OCI-LY1 (cell line): Measurements from ENCODE around the gene FNTB.

Source experiments
- H2AFZ ChIP-seq: fragments of 200-600 bp; sonication (generic), shearing (Covaris generic); 2 replicates; pipeline ENCODE4 v1.6.0; 2014; ENCODE audit warnings: antibody characterized with exemption, mild to moderate bottlenecking, low read length
- H3F3A ChIP-seq: fragments of 200-600 bp; sonication (generic), shearing (Covaris generic); 2 replicates; pipeline ENCODE4 v1.6.0; 2014; ENCODE audit warnings: mild to moderate bottlenecking, antibody characterized with exemption, low read length, moderate library complexity; ENCODE audit not compliant: insufficient read depth
- H3K27ac ChIP-seq: fragments of 200-600 bp; sonication (generic); 2 replicates; pipeline ENCODE4 v1.5.1; 2014; ENCODE audit warnings: low read length, mixed run types, mild to moderate bottlenecking, low read depth; ENCODE audit not compliant: poor library complexity, severe bottlenecking
- H3K27me3 ChIP-seq: fragments of 200-600 bp; sonication (generic); 2 replicates; pipeline ENCODE4 v1.6.0; 2014; ENCODE audit warnings: antibody characterized with exemption, mild to moderate bottlenecking, low read length, moderate library complexity; ENCODE audit not compliant: insufficient read depth
- H3K36me3 ChIP-seq: fragments of 200-600 bp; sonication (generic); 2 replicates; pipeline ENCODE4 v1.6.1; 2014; ENCODE audit warnings: mild to moderate bottlenecking, antibody characterized with exemption, low read length, moderate library complexity, mixed read lengths; ENCODE audit not compliant: insufficient read depth
- H3K4me1 ChIP-seq: fragments of 200-600 bp; sonication (generic); 2 replicates; pipeline ENCODE4 v1.5.1; 2014; ENCODE audit warnings: mild to moderate bottlenecking, low read length, moderate library complexity; ENCODE audit not compliant: insufficient read depth, severe bottlenecking
- H3K4me2 ChIP-seq: fragments of 200-600 bp; sonication (generic), shearing (Covaris generic); 2 replicates; pipeline ENCODE4 v1.6.1; 2014; ENCODE audit warnings: low read length
- H3K4me3 ChIP-seq: fragments of 200-600 bp; sonication (generic); 2 replicates; pipeline ENCODE4 v1.5.1; 2014; ENCODE audit warnings: low read length, low read depth, mild to moderate bottlenecking, mixed read lengths; ENCODE audit not compliant: poor library complexity, severe bottlenecking
- H3K79me2 ChIP-seq: fragments of 200-600 bp; shearing (Covaris generic); 2 replicates; pipeline ENCODE4 v1.6.1; 2016; ENCODE audit warnings: mixed run types, low read length, mixed read lengths; ENCODE audit not compliant: insufficient read depth
- H3K9ac ChIP-seq: fragments of 200-600 bp; sonication (generic), shearing (Covaris generic); 2 replicates; pipeline ENCODE4 v1.6.1; 2014; ENCODE audit warnings: mild to moderate bottlenecking, low read length, mixed read lengths
- H3K9me2 ChIP-seq: fragments of 200-600 bp; sonication (generic), shearing (Covaris generic); 2 replicates; pipeline ENCODE4 v1.6.1; 2014; ENCODE audit warnings: low read depth, mild to moderate bottlenecking, low read length, mixed read lengths
- H3K9me3 ChIP-seq: fragments of 200-600 bp; shearing (Covaris generic); 2 replicates; pipeline ENCODE4 v1.6.1; 2014; ENCODE audit warnings: low read length, mixed read lengths
- H4K20me1 ChIP-seq: fragments of 200-600 bp; sonication (generic), shearing (Covaris generic); 2 replicates; pipeline ENCODE4 v1.6.0; 2016; ENCODE audit warnings: mild to moderate bottlenecking, low read length; ENCODE audit not compliant: insufficient read depth
- EZH2 ChIP-seq: fragments of 200-600 bp; sonication (generic), shearing (Covaris generic); IDR thresholded peaks from 2 replicates; pipeline ENCODE4 v1.8.0; 2017; ENCODE audit warnings: borderline replicate concordance, mixed run types, mild to moderate bottlenecking, antibody characterized with exemption, low read length, moderate library complexity, mixed read lengths
- TF ChIP-seq, protein P1 (sequence below): fragments of 200-600 bp; sonication (generic), shearing (Covaris generic); IDR thresholded peaks from 2 replicates; pipeline ENCODE4 v1.5.1; 2017; ENCODE audit warnings: mild to moderate bottlenecking, antibody characterized with exemption, low read length, moderate library complexity, mixed read lengths

The FNTB gene

DNA sequence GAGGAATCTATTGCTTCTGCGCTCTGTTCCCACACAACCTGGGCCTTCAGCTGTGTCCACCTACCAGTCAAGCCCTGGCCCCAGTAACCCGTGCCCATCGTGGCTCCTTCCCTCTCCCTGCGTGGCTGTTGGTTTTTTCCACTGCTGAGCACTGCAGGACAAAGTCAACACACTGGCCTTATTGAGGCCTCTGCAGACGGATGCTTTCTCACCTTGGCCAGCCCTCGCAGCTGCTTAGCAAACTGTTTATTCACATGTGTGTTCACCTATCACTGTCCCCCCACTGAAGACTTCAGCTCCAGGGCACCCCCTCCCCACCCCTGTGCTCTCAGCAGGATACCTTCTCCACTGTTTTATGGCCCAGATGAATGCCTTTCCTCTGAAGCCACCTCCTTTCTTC lies 31.4 kb upstream of the FNTB start:
- no peak overlapping the region for H3K9ac ChIP-seq
- no peak overlapping the region for H2AFZ ChIP-seq
- no peaks in the 10 kb centered on the region for H3K27me3 ChIP-seq
- H4K20me1 ChIP-seq: no peaks in the 10 kb centered on the region
- no peaks in the 10 kb centered on the region for H3K9me2 ChIP-seq
- no peaks in the 10 kb centered on the region for H3K79me2 ChIP-seq
- H3K4me2 ChIP-seq: no peak overlapping the region
- H3K36me3 ChIP-seq: no peaks in the 10 kb centered on the region
- H3K4me1 ChIP-seq: no peaks in the 10 kb centered on the region
- H3K9me3 ChIP-seq: no peaks in the 10 kb centered on the region
- H3K27ac ChIP-seq: no peak overlapping the region
- no peak overlapping the region for H3K4me3 ChIP-seq
- H3F3A ChIP-seq: no peaks in the 10 kb centered on the region
- TF ChIP-seq EZH2: no peak
- TF ChIP-seq, protein P1, sequence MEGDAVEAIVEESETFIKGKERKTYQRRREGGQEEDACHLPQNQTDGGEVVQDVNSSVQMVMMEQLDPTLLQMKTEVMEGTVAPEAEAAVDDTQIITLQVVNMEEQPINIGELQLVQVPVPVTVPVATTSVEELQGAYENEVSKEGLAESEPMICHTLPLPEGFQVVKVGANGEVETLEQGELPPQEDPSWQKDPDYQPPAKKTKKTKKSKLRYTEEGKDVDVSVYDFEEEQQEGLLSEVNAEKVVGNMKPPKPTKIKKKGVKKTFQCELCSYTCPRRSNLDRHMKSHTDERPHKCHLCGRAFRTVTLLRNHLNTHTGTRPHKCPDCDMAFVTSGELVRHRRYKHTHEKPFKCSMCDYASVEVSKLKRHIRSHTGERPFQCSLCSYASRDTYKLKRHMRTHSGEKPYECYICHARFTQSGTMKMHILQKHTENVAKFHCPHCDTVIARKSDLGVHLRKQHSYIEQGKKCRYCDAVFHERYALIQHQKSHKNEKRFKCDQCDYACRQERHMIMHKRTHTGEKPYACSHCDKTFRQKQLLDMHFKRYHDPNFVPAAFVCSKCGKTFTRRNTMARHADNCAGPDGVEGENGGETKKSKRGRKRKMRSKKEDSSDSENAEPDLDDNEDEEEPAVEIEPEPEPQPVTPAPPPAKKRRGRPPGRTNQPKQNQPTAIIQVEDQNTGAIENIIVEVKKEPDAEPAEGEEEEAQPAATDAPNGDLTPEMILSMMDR: no peak

DNA sequence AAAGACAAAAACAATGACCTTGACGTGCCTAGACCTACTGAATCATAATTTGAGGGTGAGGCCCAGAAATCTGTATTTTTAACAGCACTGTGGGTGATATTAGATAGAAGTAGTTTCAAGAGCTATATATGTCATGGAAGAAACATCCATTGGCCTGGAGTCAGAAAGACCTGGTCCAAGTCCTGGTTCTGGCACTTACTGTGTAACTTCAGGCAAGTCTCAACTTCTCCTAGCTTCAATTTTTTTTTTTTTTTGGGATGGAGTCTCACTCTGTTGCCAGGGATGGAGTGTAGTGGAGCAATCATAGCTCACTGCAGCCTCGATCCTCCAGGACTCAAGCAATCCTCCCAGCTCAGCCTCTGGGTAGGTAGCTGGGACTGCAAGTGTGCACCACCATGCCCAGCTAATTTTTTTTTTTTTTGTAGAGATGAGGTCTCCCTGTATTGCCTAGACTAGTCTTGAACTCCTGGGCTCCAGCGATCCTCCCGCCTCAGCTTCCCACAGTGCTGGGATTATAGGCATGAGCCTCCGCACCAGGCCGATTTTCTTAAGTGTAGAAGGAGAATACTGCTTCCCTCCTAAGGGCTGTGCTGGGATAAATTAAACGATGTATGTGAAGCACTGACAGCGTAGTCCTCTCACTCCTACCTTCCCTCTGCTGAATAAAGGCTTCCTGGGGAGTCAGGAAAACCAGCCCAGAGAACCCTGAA lies 29.8 kb upstream of the FNTB start:
- Histone ChIP-seq H3F3A (no peaks in the 10 kb centered on the region), H3K9me3 (no peaks in the 10 kb centered on the region), H3K9ac (no peak overlapping the region), H3K79me2 (no peaks in the 10 kb centered on the region), H3K4me1 (no peaks in the 10 kb centered on the region), H3K27ac (no peak overlapping the region), H3K9me2 (no peaks in the 10 kb centered on the region), H2AFZ (no peak overlapping the region), H3K4me2 (no peak overlapping the region), H3K27me3 (no peaks in the 10 kb centered on the region), H3K36me3 (no peaks in the 10 kb centered on the region), H3K4me3 (no peak overlapping the region), H4K20me1 (no peaks in the 10 kb centered on the region)
- TF ChIP-seq, protein P1: no peak
- no peak for TF ChIP-seq EZH2

DNA sequence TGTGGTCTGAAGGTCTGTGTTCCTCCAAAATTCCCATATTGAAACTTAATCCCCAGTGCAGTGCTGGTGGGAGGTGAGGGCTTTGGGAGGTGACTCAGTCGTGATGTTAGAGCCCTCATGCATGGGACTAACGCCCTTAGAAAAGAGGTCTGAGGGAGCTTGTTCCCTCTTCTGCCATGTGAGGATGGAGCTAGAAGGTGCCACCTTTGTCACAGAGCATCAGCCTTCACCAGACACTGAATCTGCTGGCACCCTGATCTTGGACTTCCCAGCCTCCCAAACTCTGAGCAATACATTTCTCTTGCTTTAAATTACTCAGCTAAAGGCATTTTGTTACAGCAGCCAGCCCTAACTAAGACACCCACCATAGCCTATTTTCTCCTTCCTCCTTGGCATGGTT lies 28.5 kb upstream of the FNTB start:
- Histone ChIP-seq H3K9ac (no peak overlapping the region), H3K4me2 (no peak overlapping the region), H3K9me2 (no peaks in the 10 kb centered on the region), H2AFZ (no peak overlapping the region), H3K4me3 (no peak overlapping the region), H3K27me3 (no peaks in the 10 kb centered on the region), H3K36me3 (no peaks in the 10 kb centered on the region), H3K79me2 (no peaks in the 10 kb centered on the region), H3F3A (no peaks in the 10 kb centered on the region), H3K4me1 (no peaks in the 10 kb centered on the region), H3K9me3 (no peaks in the 10 kb centered on the region), H3K27ac (no peak overlapping the region), H4K20me1 (no peaks in the 10 kb centered on the region)
- no peak for TF ChIP-seq EZH2
- TF ChIP-seq, protein P1: no peak
